ENCODE results near the gene NATD1.
"Not testable (repeated sequence)": the region's sequence is repeated elsewhere in the genome, so short reads cannot be mapped to it uniquely, and the experiment has no call there.

Gene NATD1

DNA sequence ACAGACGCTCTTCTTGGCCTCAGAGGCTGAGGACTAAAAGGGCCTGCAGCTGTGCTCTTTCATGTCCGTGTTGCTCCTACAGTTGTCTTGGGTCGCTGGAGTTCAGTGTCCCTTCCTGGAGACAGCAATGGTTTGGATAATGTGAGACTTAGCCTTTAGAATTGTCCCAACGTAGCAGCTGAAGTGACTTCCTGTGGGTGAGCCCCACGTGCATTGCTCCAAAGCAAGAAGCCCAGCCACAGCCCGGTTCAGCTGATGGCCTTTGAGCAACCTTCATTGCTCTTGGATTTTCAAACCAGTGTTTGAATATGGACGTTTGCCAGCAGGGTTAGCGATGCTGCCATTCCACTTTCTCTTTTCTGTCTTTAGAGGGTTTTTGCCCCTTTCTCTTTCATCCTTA, 59.0 kb downstream of the NATD1 start:
- DNase-seq (no peak), ATAC-seq (no peak)

DNA sequence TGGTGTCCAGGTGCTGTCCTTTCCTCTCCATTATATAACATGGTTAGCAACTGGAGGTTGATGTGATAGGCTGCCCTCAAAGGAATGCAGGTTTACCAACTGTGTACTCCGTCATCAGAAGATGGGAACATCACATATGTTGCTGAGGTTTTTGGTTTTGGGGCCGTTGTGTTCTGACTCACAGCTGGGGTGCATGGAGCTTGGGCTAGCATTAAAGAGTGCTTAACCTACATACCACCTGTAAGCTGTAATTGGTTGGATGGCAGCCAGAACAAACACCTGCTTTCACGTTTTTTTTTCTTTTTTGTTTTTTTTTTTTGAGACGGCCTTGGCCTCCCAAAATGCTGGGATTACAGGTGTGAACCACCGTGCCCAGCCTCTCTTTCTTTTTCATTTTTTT, 60.2 kb downstream of the NATD1 start:
- DNase-seq (no peak), ATAC-seq (no peak)

DNA sequence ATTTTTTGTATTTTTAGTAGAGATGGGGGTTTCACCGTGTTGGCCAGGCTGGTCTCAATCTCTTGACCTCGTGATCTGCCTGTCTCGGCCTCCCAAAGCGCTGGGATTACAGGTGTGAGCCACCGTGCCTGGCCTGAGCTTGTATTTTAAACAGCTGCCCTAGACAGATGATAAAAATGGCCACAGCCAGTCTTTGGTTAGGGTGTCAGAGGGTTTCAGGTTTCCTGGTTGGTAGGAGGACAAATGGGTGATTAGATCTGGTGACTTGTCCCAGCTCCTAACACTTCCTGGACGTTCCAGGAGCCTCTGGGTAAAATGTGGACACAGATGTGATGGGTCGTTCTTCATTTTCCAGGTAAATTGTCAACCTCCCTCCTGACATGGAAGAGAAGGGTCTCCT, 60.8 kb downstream of the NATD1 start:
- DNase-seq, ATAC-seq: not testable (repeated sequence)

DNA sequence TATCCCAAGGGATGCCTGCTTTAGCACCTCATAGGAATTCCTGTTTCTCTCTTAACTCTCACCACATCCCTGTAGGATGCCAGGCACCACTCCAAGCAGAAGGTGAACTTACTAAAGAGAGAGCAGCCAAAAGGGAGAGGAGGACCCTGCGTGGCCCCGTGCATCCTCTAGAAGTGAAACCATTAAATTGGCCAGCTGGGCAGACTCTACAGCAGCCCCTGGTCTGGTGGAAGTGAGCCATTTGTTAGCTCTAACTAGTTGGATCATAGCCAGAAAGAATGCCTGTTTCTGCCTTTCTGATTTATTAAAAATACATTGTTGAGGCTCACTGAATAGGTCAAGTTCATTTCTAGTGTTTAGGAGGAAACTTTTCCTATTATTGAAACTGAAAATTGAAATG, 61.5 kb downstream of the NATD1 start:
- no peak for ATAC-seq

DNA sequence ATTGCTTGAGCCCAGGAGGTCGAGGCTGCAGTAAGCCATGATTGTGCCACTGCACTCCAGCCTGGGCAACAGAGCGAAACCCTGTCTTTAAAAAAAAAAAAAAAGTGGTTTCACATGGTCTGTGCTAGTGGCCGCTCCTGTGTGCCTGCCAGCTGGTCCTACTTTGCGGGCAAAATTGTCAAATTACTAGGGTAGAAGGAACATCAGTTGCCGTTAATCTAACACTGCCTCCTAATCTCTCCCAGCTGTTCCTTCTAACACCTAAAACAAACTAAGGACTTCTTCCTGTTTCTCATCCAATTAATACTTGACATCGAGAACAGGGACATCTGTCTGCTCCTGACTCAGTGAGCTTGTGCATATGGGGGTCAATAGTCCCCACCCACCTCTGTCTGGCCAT, 63.1 kb downstream of the NATD1 start:
- no peak for ATAC-seq
- DNase-seq, result no peak

More for the DNA sequence above, 61.5 kb downstream of the NATD1 start:
- no peak for DNase-seq

DNA sequence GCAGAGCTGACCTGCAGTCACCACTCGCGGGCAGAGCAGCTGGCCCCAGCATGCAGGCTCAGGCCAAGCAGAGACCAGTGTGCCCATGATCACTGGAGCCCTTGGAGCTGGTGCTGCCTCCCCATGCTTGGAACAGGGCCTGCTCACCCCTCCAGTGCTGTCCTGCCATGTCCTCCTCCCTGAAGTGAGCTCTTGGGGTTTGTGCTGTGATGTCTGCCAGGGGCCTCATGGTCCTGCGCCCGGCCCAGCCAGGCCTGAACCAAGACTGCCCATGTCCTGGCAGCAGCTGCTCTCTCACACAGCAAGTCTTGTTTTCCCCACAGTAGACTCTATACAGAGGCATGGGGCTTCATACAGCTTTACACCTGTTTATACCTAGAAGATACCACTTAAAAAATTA, 63.8 kb downstream of the NATD1 start:
- DNase-seq (no peak), ATAC-seq (no peak)

Measured in stimulated activated naive CD8-positive, alpha-beta T cell treated with anti-CD3 and anti-CD28 coated beads, Interleukin-15, Interleukin-2, amounts not matched to agents 100 U/mL and 50 U/mL, for 24 hours (primary cell).